KMS-11 (cell line): ENCODE measurements around the gene NOL4L.

Source experiments
- H2AFZ ChIP-seq: fragments of 200-600 bp; sonication (generic); 2 replicates; pipeline ENCODE4 v1.6.1; 2016; ENCODE audit warnings: antibody characterized with exemption, mixed run types, low read depth
- H3K27ac ChIP-seq: fragments of 200-600 bp; sonication (generic); 2 replicates; pipeline ENCODE4 v1.6.1; 2016; ENCODE audit warnings: mild to moderate bottlenecking, mixed run types
- H3K27me3 ChIP-seq: fragments of 200-600 bp; sonication (generic); 2 replicates; pipeline ENCODE4 v1.6.1; 2017; ENCODE audit warnings: mild to moderate bottlenecking, low read depth, mixed run types, moderate library complexity; ENCODE audit not compliant: insufficient read depth
- H3K36me3 ChIP-seq: fragments of 200-600 bp; sonication (generic); 2 replicates; pipeline ENCODE4 v1.6.1; 2017; ENCODE audit warnings: mild to moderate bottlenecking, mixed run types; ENCODE audit not compliant: insufficient read depth
- H3K4me1 ChIP-seq: fragments of 200-600 bp; sonication (generic); 2 replicates; pipeline ENCODE4 v1.6.1; 2016; ENCODE audit warnings: mild to moderate bottlenecking, low read depth, mixed run types; ENCODE audit not compliant: poor library complexity, severe bottlenecking
- H3K4me2 ChIP-seq: fragments of 200-600 bp; sonication (generic); 2 replicates; pipeline ENCODE4 v1.7.0; 2016; ENCODE audit warnings: mild to moderate bottlenecking, mixed run types
- H3K4me3 ChIP-seq: fragments of 200-600 bp; sonication (generic); IDR thresholded peaks from 2 replicates; pipeline ENCODE4 v1.6.1; 2017; ENCODE audit warnings: low read depth, low read length, mixed read lengths; ENCODE audit not compliant: insufficient read depth
- H3K79me2 ChIP-seq: fragments of 200-600 bp; sonication (generic); 2 replicates; pipeline ENCODE4 v1.6.1; 2016; ENCODE audit warnings: low read depth, mixed run types; ENCODE audit not compliant: insufficient read depth
- H3K9ac ChIP-seq: fragments of 200-600 bp; sonication (generic); 2 replicates; pipeline ENCODE4 v1.6.1; 2016; ENCODE audit warnings: mild to moderate bottlenecking, mixed run types
- H4K20me1 ChIP-seq: fragments of 200-600 bp; sonication (generic); 2 replicates; pipeline ENCODE4 v1.6.1; 2016; ENCODE audit warnings: mild to moderate bottlenecking, mixed run types; ENCODE audit not compliant: insufficient read depth
- TF ChIP-seq, protein P1 (sequence below): fragments of 200-600 bp; sonication (generic); conservative IDR thresholded peaks from 2 replicates; pipeline ENCODE4 v1.6.1; 2017; ENCODE audit warnings: low read depth, mild to moderate bottlenecking, antibody characterized with exemption, low read length, moderate library complexity, mixed read lengths

NOL4L gene

DNA sequence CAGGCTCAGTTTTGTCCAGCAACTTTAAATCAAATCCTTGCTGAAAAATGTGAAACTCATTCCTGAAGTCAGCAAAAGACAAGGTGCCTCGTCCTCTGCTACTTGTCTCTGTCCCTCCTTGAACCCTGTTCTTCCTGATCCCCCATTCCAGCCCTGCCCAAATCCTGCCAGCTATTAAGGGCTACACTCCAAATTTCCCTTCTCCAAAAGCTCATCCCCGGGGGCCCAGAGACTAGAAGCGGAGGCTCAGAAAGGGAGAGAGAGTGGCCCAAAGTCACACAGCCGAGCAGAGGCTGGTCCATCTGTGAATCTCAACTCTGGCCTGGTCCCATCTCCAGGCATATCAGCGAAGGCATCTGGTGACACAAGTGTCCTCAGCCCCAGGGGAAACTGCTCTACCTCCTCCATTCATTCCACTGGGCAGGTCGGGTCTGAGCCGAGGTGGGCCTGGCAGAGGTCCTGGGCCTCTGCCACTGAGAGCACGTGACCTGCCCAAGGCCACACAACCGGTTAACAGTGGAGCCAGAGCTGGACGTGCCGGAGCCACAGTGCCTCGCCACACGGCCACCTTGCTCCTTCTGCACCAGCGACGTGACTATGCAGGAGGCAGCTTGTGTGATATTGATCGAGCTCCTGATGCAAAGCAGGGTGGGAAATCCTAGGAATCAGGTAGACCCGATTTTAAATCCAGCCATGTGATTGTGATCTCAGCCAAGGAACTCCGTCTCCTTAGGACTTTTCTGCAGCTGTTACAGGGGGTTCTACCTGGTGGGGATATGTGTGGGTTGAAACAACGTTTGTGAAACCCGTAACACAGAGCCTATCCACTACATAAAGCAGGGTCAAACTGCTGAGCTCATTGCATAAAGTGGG, 28.6 kb downstream of the NOL4L start:
- Histone ChIP-seq H3K27ac (no peak overlapping the region), H3K4me2 (no peak overlapping the region), H3K4me3 (no peak overlapping the region), H3K27me3 (no peaks in the 10 kb centered on the region), H3K4me1 (peaks cover 6% of the 10 kb centered on the region), H4K20me1 (no peaks in the 10 kb centered on the region), H3K36me3 (no peaks in the 10 kb centered on the region), H2AFZ (no peak overlapping the region), H3K79me2 (no peaks in the 10 kb centered on the region), H3K9ac (no peak overlapping the region)
- TF ChIP-seq, protein P1, sequence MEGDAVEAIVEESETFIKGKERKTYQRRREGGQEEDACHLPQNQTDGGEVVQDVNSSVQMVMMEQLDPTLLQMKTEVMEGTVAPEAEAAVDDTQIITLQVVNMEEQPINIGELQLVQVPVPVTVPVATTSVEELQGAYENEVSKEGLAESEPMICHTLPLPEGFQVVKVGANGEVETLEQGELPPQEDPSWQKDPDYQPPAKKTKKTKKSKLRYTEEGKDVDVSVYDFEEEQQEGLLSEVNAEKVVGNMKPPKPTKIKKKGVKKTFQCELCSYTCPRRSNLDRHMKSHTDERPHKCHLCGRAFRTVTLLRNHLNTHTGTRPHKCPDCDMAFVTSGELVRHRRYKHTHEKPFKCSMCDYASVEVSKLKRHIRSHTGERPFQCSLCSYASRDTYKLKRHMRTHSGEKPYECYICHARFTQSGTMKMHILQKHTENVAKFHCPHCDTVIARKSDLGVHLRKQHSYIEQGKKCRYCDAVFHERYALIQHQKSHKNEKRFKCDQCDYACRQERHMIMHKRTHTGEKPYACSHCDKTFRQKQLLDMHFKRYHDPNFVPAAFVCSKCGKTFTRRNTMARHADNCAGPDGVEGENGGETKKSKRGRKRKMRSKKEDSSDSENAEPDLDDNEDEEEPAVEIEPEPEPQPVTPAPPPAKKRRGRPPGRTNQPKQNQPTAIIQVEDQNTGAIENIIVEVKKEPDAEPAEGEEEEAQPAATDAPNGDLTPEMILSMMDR: no peak

DNA sequence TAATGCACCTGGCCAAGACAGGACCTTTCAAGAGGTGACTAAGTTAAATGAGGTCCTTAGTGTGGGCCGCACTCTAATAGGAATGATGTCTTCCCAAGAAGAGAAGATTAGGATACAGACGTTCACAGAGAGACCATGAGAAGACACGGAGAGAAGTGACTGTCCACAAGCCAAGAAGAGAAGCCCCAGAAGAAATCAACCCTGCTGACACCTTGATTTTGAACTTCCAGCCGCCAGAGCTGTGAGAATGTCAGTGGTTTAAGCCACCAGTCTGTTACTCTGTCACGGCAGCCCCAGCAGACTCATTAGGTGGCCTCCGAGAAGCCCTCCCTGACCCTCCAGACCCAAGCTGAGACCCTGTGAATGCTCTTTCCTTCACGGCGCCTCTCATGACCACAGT, 29.5 kb downstream of the NOL4L start:
- H4K20me1 ChIP-seq: no peaks in the 10 kb centered on the region

DNA sequence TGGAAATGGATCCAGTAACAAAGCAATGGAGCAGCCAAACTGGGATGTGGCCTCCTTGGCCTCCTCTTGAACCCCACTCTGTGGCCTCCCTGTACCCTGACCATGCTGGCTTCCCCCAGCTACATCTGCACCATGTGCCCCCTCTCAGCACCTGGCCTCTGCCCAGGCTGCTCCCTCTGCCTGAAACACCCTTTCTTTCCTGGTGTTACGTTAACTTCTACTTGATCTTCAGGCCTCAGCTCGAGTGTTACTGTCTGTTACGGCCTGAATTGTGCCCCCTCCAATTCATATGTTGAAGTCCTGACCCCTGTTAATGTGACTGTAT, 30.2 kb downstream of the NOL4L start:
- H3K36me3 ChIP-seq: no peaks in the 10 kb centered on the region
- peaks cover 6% of the 10 kb centered on the region for H3K4me1 ChIP-seq
- no peak overlapping the region for H3K4me2 ChIP-seq
- H3K4me3 ChIP-seq: no peak overlapping the region
- TF ChIP-seq, protein P1: no peak
- no peak overlapping the region for H2AFZ ChIP-seq
- H3K79me2 ChIP-seq: no peaks in the 10 kb centered on the region
- H3K27me3 ChIP-seq: no peaks in the 10 kb centered on the region
- no peaks in the 10 kb centered on the region for H4K20me1 ChIP-seq
- H3K27ac ChIP-seq: no peak overlapping the region
- no peak overlapping the region for H3K9ac ChIP-seq

More for the DNA sequence above, 29.5 kb downstream of the NOL4L start:
- Histone ChIP-seq H2AFZ (no peak overlapping the region), H3K4me3 (no peak overlapping the region), H3K27me3 (no peaks in the 10 kb centered on the region), H3K4me1 (peaks cover 6% of the 10 kb centered on the region), H3K27ac (no peak overlapping the region), H3K4me2 (no peak overlapping the region), H3K9ac (no peak overlapping the region), H3K36me3 (no peaks in the 10 kb centered on the region), H3K79me2 (no peaks in the 10 kb centered on the region)
- TF ChIP-seq, protein P1: no peak

DNA sequence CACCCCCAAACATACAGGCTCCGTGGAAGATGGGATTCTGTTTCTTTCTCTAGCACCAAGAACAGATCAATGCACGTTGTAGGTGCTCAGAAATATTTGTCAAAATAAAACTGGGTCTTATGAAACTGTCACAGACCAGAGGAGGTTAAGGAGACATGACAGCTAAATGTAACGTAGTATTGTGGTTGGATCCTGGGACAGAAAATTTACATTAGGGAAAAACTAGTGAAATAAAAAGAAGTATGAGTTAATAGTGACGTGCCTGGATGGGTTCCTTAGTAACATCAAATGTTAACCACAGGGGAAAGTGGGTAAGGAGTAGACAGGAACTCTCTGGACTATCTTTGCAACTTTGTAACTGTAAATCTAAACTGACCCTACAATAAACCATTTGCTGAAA, 31.5 kb downstream of the NOL4L start:
- Histone ChIP-seq H2AFZ (no peak overlapping the region), H3K4me2 (no peak overlapping the region), H4K20me1 (no peaks in the 10 kb centered on the region), H3K4me1 (peaks cover 7% of the 10 kb centered on the region), H3K36me3 (no peaks in the 10 kb centered on the region), H3K4me3 (no peak overlapping the region), H3K27ac (no peak overlapping the region), H3K79me2 (no peaks in the 10 kb centered on the region), H3K9ac (no peak overlapping the region), H3K27me3 (no peaks in the 10 kb centered on the region)
- TF ChIP-seq, protein P1: no peak
